ENCODE results near the gene SPPL2B.

SPPL2B gene

GRCh38 chr19:2356036-2356646 lies 27.7 kb downstream of the SPPL2B start:
- no peak overlapping the region for H3K27ac ChIP-seq (ENCODE audit: low read depth, low read length)
- H3K36me3 ChIP-seq (ENCODE audit: insufficient read depth, low read length): no peaks in the 10 kb centered on the region
- no peak overlapping the region for H2AFZ ChIP-seq (ENCODE audit: low read length, unreplicated experiment)
- H3K27me3 ChIP-seq (ENCODE audit: insufficient read depth, low read length): peaks cover 11% of the 10 kb centered on the region; the same call in 1 of the 2 replicates
- no peak overlapping the region for H3K4me3 ChIP-seq (ENCODE audit: low read depth, low read length)
- H3K79me2 ChIP-seq (ENCODE audit: control insufficient read depth, insufficient read depth, low read length, unreplicated experiment): no peaks in the 10 kb centered on the region
- H3K4me1 ChIP-seq (ENCODE audit: control insufficient read depth, insufficient read depth, low read length, unreplicated experiment): no peaks in the 10 kb centered on the region

GRCh38 chr19:2357279-2358206 lies 29.1 kb downstream of the SPPL2B start:
- no peak overlapping the region for H3K4me3 ChIP-seq (ENCODE audit: low read depth, low read length)
- H3K27me3 ChIP-seq (ENCODE audit: insufficient read depth, low read length): peaks cover 11% of the 10 kb centered on the region; the same call in 1 of the 2 replicates
- H3K79me2 ChIP-seq (ENCODE audit: control insufficient read depth, insufficient read depth, low read length, unreplicated experiment): no peaks in the 10 kb centered on the region
- H3K27ac ChIP-seq (ENCODE audit: low read depth, low read length): no peak overlapping the region
- no peaks in the 10 kb centered on the region for H3K36me3 ChIP-seq (ENCODE audit: insufficient read depth, low read length)
- no peak overlapping the region for H2AFZ ChIP-seq (ENCODE audit: low read length, unreplicated experiment)
- H3K4me1 ChIP-seq (ENCODE audit: control insufficient read depth, insufficient read depth, low read length, unreplicated experiment): no peaks in the 10 kb centered on the region

- Histone ChIP-seq H2AFZ (ENCODE audit: low read length, unreplicated experiment) (no peak overlapping the region), H3K27me3 (ENCODE audit: insufficient read depth, low read length) (peaks cover 11% of the 10 kb centered on the region; the same call in 1 of the 2 replicates), H3K36me3 (ENCODE audit: insufficient read depth, low read length) (no peaks in the 10 kb centered on the region), H3K79me2 (ENCODE audit: control insufficient read depth, insufficient read depth, low read length, unreplicated experiment) (no peaks in the 10 kb centered on the region), H3K27ac (ENCODE audit: low read depth, low read length) (no peak overlapping the region), H3K4me1 (ENCODE audit: control insufficient read depth, insufficient read depth, low read length, unreplicated experiment) (no peaks in the 10 kb centered on the region), H3K4me3 (ENCODE audit: low read depth, low read length) (no peak overlapping the region)
Measured at GRCh38 chr19:2358548-2359173, 30.2 kb downstream of the SPPL2B start.

GRCh38 chr19:2359992-2360685 lies 31.7 kb downstream of the SPPL2B start, which contains the start of gene TMPRSS9:
TSS of gene TMPRSS9 (plus strand) at chr19:2360265. CDS start at chr19:2389786, 29,521 bp downstream.
- Histone ChIP-seq H3K4me3 (ENCODE audit: low read depth, low read length) (no peak within 1 kb of the TSS), H3K27ac (ENCODE audit: low read depth, low read length) (no peak within 1 kb of the TSS), H3K79me2 (ENCODE audit: control insufficient read depth, insufficient read depth, low read length, unreplicated experiment) (no peaks in the 10 kb centered on the region), H3K36me3 (ENCODE audit: insufficient read depth, low read length) (no peaks in the 10 kb centered on the region), H3K27me3 (ENCODE audit: insufficient read depth, low read length) (peaks cover 11% of the 10 kb centered on the region; the same call in 1 of the 2 replicates), H2AFZ (ENCODE audit: low read length, unreplicated experiment) (no peak within 1 kb of the TSS), H3K4me1 (ENCODE audit: control insufficient read depth, insufficient read depth, low read length, unreplicated experiment) (no peaks in the 10 kb centered on the region)

GRCh38 chr19:2360833-2361232 lies 32.3 kb downstream of the SPPL2B start:
- H3K27ac ChIP-seq (ENCODE audit: low read depth, low read length): no peak overlapping the region
- H3K36me3 ChIP-seq (ENCODE audit: insufficient read depth, low read length): no peaks in the 10 kb centered on the region
- H3K27me3 ChIP-seq (ENCODE audit: insufficient read depth, low read length): peaks cover 11% of the 10 kb centered on the region; the same call in 1 of the 2 replicates
- H3K79me2 ChIP-seq (ENCODE audit: control insufficient read depth, insufficient read depth, low read length, unreplicated experiment): no peaks in the 10 kb centered on the region
- no peak overlapping the region for H3K4me3 ChIP-seq (ENCODE audit: low read depth, low read length)
- H2AFZ ChIP-seq (ENCODE audit: low read length, unreplicated experiment): no peak overlapping the region
- no peaks in the 10 kb centered on the region for H3K4me1 ChIP-seq (ENCODE audit: control insufficient read depth, insufficient read depth, low read length, unreplicated experiment)

GRCh38 chr19:2361246-2362045 lies 33.0 kb downstream of the SPPL2B start:
- H3K4me1 ChIP-seq (ENCODE audit: control insufficient read depth, insufficient read depth, low read length, unreplicated experiment): no peaks in the 10 kb centered on the region
- H3K27me3 ChIP-seq (ENCODE audit: insufficient read depth, low read length): peaks cover 11% of the 10 kb centered on the region; the same call in 1 of the 2 replicates
- no peaks in the 10 kb centered on the region for H3K36me3 ChIP-seq (ENCODE audit: insufficient read depth, low read length)
- H2AFZ ChIP-seq (ENCODE audit: low read length, unreplicated experiment): no peak overlapping the region
- no peak overlapping the region for H3K27ac ChIP-seq (ENCODE audit: low read depth, low read length)
- no peak overlapping the region for H3K4me3 ChIP-seq (ENCODE audit: low read depth, low read length)
- no peaks in the 10 kb centered on the region for H3K79me2 ChIP-seq (ENCODE audit: control insufficient read depth, insufficient read depth, low read length, unreplicated experiment)

- Histone ChIP-seq H3K36me3 (ENCODE audit: insufficient read depth, low read length) (no peaks in the 10 kb centered on the region), H3K27me3 (ENCODE audit: insufficient read depth, low read length) (peaks cover 11% of the 10 kb centered on the region; the same call in 1 of the 2 replicates), H2AFZ (ENCODE audit: low read length, unreplicated experiment) (no peak overlapping the region), H3K79me2 (ENCODE audit: control insufficient read depth, insufficient read depth, low read length, unreplicated experiment) (no peaks in the 10 kb centered on the region), H3K4me1 (ENCODE audit: control insufficient read depth, insufficient read depth, low read length, unreplicated experiment) (no peaks in the 10 kb centered on the region), H3K27ac (ENCODE audit: low read depth, low read length) (no peak overlapping the region), H3K4me3 (ENCODE audit: low read depth, low read length) (no peak overlapping the region)
Measured at GRCh38 chr19:2362046-2362969, 33.8 kb downstream of the SPPL2B start.

- Histone ChIP-seq H3K36me3 (ENCODE audit: insufficient read depth, low read length) (no peaks in the 10 kb centered on the region), H3K27me3 (ENCODE audit: insufficient read depth, low read length) (peaks cover 11% of the 10 kb centered on the region; the same call in 1 of the 2 replicates), H3K4me3 (ENCODE audit: low read depth, low read length) (no peak overlapping the region), H3K27ac (ENCODE audit: low read depth, low read length) (no peak overlapping the region), H2AFZ (ENCODE audit: low read length, unreplicated experiment) (no peak overlapping the region), H3K79me2 (ENCODE audit: control insufficient read depth, insufficient read depth, low read length, unreplicated experiment) (no peaks in the 10 kb centered on the region), H3K4me1 (ENCODE audit: control insufficient read depth, insufficient read depth, low read length, unreplicated experiment) (no peaks in the 10 kb centered on the region)
Measured at GRCh38 chr19:2362970-2363300, 34.5 kb downstream of the SPPL2B start.

- no peaks in the 10 kb centered on the region for H3K36me3 ChIP-seq (ENCODE audit: insufficient read depth, low read length)
- no peak overlapping the region for H3K4me3 ChIP-seq (ENCODE audit: low read depth, low read length)
- H3K79me2 ChIP-seq (ENCODE audit: control insufficient read depth, insufficient read depth, low read length, unreplicated experiment): no peaks in the 10 kb centered on the region
- no peak overlapping the region for H2AFZ ChIP-seq (ENCODE audit: low read length, unreplicated experiment)
- H3K4me1 ChIP-seq (ENCODE audit: control insufficient read depth, insufficient read depth, low read length, unreplicated experiment): no peaks in the 10 kb centered on the region
- H3K27me3 ChIP-seq (ENCODE audit: insufficient read depth, low read length): peaks cover 11% of the 10 kb centered on the region; the same call in 1 of the 2 replicates
- H3K27ac ChIP-seq (ENCODE audit: low read depth, low read length): no peak overlapping the region
Measured at GRCh38 chr19:2363419-2363818, 34.9 kb downstream of the SPPL2B start.

Data from ACC112 (cell line).